OCI-LY3 (cell line): Measurements from ENCODE around the gene XCR1.

ENCODE experiments used
- H2AFZ ChIP-seq: fragments of 200-600, 300-600 bp; shearing (Covaris generic); 2 replicates; pipeline ENCODE4 v1.6.0; 2014; ENCODE audit warnings: antibody characterized with exemption, low read depth, low read length
- H3K27ac ChIP-seq: fragments of 200-600, 300-600 bp; sonication (generic); 2 replicates; pipeline ENCODE4 v1.5.1; 2014; ENCODE audit warnings: mild to moderate bottlenecking, low read length, moderate library complexity, mixed read lengths
- H3K27me3 ChIP-seq: fragments of 200-600, 300-600 bp; sonication (generic); 2 replicates; pipeline ENCODE4 v1.6.1; 2014; ENCODE audit warnings: low read depth, low read length, mixed read lengths
- H3K36me3 ChIP-seq: fragments of 200-600, 300-600 bp; sonication (generic); replicated peaks from 2 replicates; pipeline ENCODE3; 2014; ENCODE audit warnings: low read depth, low read length, mixed read lengths
- H3K4me1 ChIP-seq: fragments of 300-600, 200-600 bp; sonication (generic); 2 replicates; pipeline ENCODE4 v1.6.1; 2014; ENCODE audit warnings: low read length, mixed read lengths
- H3K4me2 ChIP-seq: fragments of 200-600, 300-600 bp; sonication (generic); 2 replicates; pipeline ENCODE4 v1.6.1; 2014; ENCODE audit warnings: low read length, mixed read lengths
- H3K4me3 ChIP-seq: fragments of 300-600, 200-600 bp; sonication (generic); 2 replicates; pipeline ENCODE4 v1.5.1; 2014; ENCODE audit warnings: antibody characterized with exemption, mild to moderate bottlenecking, low read length, moderate library complexity
- H3K79me2 ChIP-seq: fragments of 300-600, 200-600 bp; shearing (Covaris generic); 2 replicates; pipeline ENCODE4 v1.6.1; 2014; ENCODE audit warnings: mild to moderate bottlenecking, low read length, mixed read lengths
- H3K9ac ChIP-seq: fragments of 300-600, 200-600 bp; shearing (Covaris generic); 2 replicates; pipeline ENCODE4 v1.6.0; 2014; ENCODE audit warnings: mild to moderate bottlenecking, low read length, moderate library complexity
- H3K9me3 ChIP-seq: fragments of 200-600, 300-600 bp; shearing (Covaris generic); 2 replicates; pipeline ENCODE4 v1.6.1; 2014; ENCODE audit warnings: low read length, mixed read lengths; ENCODE audit not compliant: insufficient read depth
- H4K20me1 ChIP-seq: fragments of 200-600, 300-600 bp; sonication (generic); 2 replicates; pipeline ENCODE4 v1.6.1; 2016; ENCODE audit warnings: low read length, mixed read lengths; ENCODE audit not compliant: insufficient read depth
- CTCF ChIP-seq: fragments of 200-600, 300-600 bp; sonication (generic); IDR thresholded peaks from 2 replicates; pipeline ENCODE4 v1.5.1; 2014; ENCODE audit warnings: antibody characterized with exemption, low read length, low read depth
- EZH2phosphoT487 ChIP-seq: fragments of 200-600 bp; shearing (Covaris generic); IDR thresholded peaks from 2 replicates; pipeline ENCODE4 v1.6.1; 2018; ENCODE audit warnings: antibody characterized with exemption, mixed run types, low read depth

XCR1 gene

GRCh38 chr3:46070595-46071093 lies 43.4 kb upstream of the XCR1 start:
- H3K9me3 ChIP-seq = no peaks in the 10 kb centered on the region; the same call in 1 of the 2 replicates

GRCh38 chr3:46068501-46068900 lies 41.2 kb upstream of the XCR1 start:
- Histone ChIP-seq H2AFZ (no peak overlapping the region), H3K4me3 (no peak overlapping the region), H4K20me1 (no peaks in the 10 kb centered on the region), H3K27me3 (peaks cover 65% of the 10 kb centered on the region), H3K79me2 (no peaks in the 10 kb centered on the region), H3K9ac (no peak overlapping the region), H3K4me1 (peaks cover 61% of the 10 kb centered on the region), H3K27ac (no peak overlapping the region), H3K4me2 (no peak overlapping the region), H3K36me3 (no peaks in the 10 kb centered on the region), H3K9me3 (no peaks in the 10 kb centered on the region; the same call in 1 of the 2 replicates)
- TF ChIP-seq CTCF = no peak
- no peak for TF ChIP-seq EZH2phosphoT487

More at GRCh38 chr3:46070595-46071093, 43.4 kb upstream of the XCR1 start:
- TF ChIP-seq EZH2phosphoT487 = no peak
- no peak for TF ChIP-seq CTCF
- no peaks in the 10 kb centered on the region for H3K36me3 ChIP-seq
- no peaks in the 10 kb centered on the region for H3K79me2 ChIP-seq
- H3K27ac ChIP-seq = no peak overlapping the region
- peaks cover 54% of the 10 kb centered on the region for H3K27me3 ChIP-seq
- no peak overlapping the region for H3K4me3 ChIP-seq
- H3K4me2 ChIP-seq = no peak overlapping the region
- H3K9ac ChIP-seq = no peak overlapping the region
- no peak overlapping the region for H2AFZ ChIP-seq
- peaks cover 40% of the 10 kb centered on the region for H3K4me1 ChIP-seq
- H4K20me1 ChIP-seq = no peaks in the 10 kb centered on the region

DNA sequence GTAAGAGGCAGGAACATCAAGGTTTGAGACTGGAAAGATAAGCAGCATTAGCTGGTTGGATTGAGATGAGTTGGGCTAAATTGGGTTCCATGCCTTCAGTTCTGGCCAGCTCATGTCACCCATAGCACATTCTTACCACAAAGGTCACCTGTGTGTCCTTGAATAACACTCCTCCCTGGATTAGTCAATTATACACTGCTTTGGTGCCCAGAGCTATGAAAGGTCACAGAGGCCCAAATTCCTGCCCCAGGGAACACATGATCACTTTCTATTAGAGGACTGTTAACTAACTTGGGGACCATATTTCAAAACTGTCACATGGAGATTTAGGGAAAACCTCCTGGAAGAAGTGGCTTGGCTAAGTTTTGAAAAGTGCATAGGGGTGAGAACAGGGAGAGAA lies 40.1 kb upstream of the XCR1 start:
- TF ChIP-seq CTCF = no peak
- TF ChIP-seq EZH2phosphoT487 = no peak
- Histone ChIP-seq H3K4me2 (no peak overlapping the region), H3K27me3 (peaks cover 76% of the 10 kb centered on the region), H4K20me1 (no peaks in the 10 kb centered on the region), H2AFZ (no peak overlapping the region), H3K79me2 (no peaks in the 10 kb centered on the region), H3K4me1 (peaks cover 72% of the 10 kb centered on the region), H3K27ac (no peak overlapping the region), H3K9me3 (no peaks in the 10 kb centered on the region; the same call in 1 of the 2 replicates), H3K9ac (no peak overlapping the region), H3K36me3 (no peaks in the 10 kb centered on the region), H3K4me3 (no peak overlapping the region)

DNA sequence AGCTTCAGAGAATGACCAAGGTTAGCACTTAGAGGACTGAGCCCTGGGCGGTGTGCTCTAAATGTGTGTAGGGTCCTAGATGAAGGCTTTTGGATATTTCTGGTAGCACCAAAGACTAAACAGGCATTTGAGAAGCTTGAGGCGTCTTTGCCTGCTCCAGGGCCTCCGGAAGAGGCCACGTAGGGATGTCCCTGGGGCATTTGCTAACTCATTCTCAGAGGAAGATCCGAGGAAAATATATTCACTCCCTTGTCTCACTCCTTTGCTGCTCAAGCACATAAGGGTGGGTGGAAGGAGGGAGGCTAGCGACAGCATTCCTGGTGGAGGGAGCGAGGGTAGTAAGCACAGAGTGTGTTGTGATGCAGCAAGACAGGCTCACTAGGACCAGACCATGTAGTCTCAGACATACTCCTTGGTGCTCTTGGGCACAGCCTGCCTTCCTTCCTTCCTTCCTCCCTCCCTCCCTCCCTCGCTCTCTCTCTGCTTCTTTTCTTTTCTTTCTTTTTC lies 38.5 kb upstream of the XCR1 start:
- H3K79me2 ChIP-seq = no peaks in the 10 kb centered on the region
- TF ChIP-seq EZH2phosphoT487 = no peak
- no peak for TF ChIP-seq CTCF
- H3K4me2 ChIP-seq = peak overlapping the region; percentile 47
- H4K20me1 ChIP-seq = no peaks in the 10 kb centered on the region
- no peaks in the 10 kb centered on the region for H3K36me3 ChIP-seq
- peak overlapping the region; percentile 37; the same call in 1 of the 2 replicates for H3K9ac ChIP-seq
- H2AFZ ChIP-seq = no peak overlapping the region
- H3K27me3 ChIP-seq = peaks cover 83% of the 10 kb centered on the region
- peaks cover 72% of the 10 kb centered on the region for H3K4me1 ChIP-seq
- H3K27ac ChIP-seq = peak overlapping the region; percentile 70
- peak overlapping the region; percentile 37 for H3K4me3 ChIP-seq
- H3K9me3 ChIP-seq = no peaks in the 10 kb centered on the region
